K562 treated with DMSO at 1 percent for 24 hours (cell line): ENCODE measurements around the gene CDK15. TPM values are rescaled to one million over a fixed set of nuclear protein-coding genes. Genes with fewer than 3 reads are reported as not detected.

Experiments
- total RNA-seq: library from RNA; unstranded; fragments of 300-600 nt; gene quantifications from 2 replicates; pipeline ENCODE4 v1.2.3, GENCODE V29; 2022; ENCODE audit warnings: low read depth; ENCODE audit not compliant: insufficient read depth

The CDK15 gene
- not detected in 2 replicates for total RNA-seq

DNA sequence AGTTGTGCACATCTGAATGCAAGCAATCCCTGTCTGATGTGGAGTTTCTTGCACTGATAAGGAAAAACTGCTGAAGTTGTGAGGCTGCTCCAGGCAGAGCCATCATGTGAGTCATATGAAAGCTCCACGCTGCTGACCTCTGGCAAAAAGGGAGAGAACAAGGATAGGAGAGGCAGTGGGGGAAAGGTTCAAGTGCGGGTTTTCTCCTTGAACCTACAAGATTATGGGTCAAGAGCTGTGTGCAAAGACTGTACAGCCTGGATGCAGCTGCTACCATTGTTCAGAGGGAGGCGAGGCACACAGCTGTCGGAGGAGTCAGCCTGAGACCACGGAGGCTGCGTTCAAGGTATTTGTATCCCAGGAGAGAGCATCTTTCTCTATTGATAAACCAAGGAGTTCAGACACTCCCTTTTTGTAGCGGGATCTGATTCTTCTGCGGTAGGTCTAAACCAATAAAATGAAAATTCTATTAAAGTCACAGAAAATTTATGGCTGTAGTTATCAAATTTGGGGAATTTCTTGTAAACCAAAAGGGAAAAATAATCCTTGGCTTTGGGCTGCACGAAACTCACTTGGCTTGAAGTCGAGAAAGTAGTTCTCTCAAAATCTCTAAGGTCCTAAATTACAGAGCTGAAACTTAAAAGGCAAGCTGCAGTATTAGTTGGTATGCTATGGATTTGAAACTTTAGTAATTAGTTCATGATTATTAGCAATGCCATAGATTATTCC lies at the start of gene CDK15:
Gene CDK15 (plus strand): TSS at position 96 of the 729 bp plus-strand sequence. CDS start 128 bp downstream, at position 224.

DNA sequence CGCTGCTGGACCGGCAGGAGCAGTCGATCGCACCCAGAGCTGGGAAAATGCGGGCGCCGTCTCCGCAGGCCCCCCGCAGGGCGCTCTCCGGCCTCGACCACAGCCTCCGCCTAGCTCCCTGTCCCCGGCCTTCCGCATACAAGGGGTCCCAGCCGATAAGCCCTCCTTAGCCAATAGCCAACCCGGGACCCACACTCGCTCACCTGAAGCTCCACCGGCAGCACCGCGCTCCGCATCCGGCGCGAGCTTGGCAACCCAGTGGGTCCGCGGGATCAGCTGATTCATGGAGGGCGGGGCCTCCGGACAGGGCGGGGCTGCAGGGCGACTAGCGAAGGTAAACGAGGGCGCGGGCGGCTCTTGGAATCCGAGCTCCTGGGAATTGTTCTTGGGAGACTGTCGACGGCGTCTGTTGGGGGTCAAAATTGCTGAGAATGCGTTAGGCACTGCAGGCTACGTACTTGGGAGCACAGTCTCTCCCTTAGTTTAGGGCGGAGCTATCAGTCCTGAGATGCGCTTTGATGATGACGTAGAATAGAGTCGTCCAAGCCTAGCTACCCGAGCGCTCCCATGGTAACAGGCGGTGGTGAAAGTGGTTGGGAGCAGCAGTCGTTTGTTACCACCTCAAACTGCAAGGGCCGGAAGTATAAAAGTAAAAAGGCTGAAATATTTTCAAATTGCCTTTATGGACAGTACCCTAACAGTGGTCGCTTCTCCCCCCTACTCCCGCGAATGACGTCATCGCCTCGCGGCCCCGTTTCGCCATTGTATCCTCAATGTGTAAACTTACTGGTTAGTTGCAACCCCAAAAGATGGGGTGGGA lies 25.5 kb upstream of the CDK15 start, which contains the start of gene ALS2:
Gene ALS2 (minus strand): TSS at position 260 of the 820 bp plus-strand sequence. CDS start 12,048 bp downstream, outside the sequence.

Other genes with a start within 250 kb of the CDK15 start
- 7.2 and 9.0 TPM in 2 replicates for gene TMEM237, start 163.0 kb upstream of the CDK15 start, total RNA-seq
- not detected in 2 replicates for gene MPP4, start 107.9 kb upstream of the CDK15 start, total RNA-seq
- gene ALS2, start 25.6 kb upstream of the CDK15 start, total RNA-seq = 9.2 and 10.9 TPM in 2 replicates
- 8.7 and 9.6 TPM in 2 replicates for gene FZD7, start 227.3 kb downstream of the CDK15 start, total RNA-seq